Astrocyte (in vitro differentiated cells and primary cell): ENCODE results near the gene CASP2. TPM values are rescaled to one million over a fixed set of nuclear protein-coding genes. Genes with fewer than 3 reads are reported as not detected.

Source experiments
- DNase-seq: peaks from one replicate; pipeline ENCODE4 v3.0.0-alpha.2; 2010; ENCODE audit warnings: low read depth
- FAIRE-seq: peaks from 2 replicates; lab custom pipeline; 2011; peaks lifted over from hg19 to GRCh38; lab: Jason Lieb, UNC
- H2AFZ ChIP-seq: 2 replicates; pipeline ENCODE4 v1.6.0; 2012; ENCODE audit warnings: low read depth, low read length, inconsistent platforms
- H3K27ac ChIP-seq: 2 replicates; pipeline ENCODE4 v1.5.1; 2011; ENCODE audit warnings: low read depth, low read length, inconsistent platforms
- H3K27me3 ChIP-seq: 2 replicates; pipeline ENCODE4 v1.6.0; 2011; ENCODE audit warnings: low read length, inconsistent platforms; ENCODE audit not compliant: insufficient read depth
- H3K36me3 ChIP-seq: 2 replicates; pipeline ENCODE4 v1.5.1; 2011; ENCODE audit warnings: low read length, inconsistent platforms; ENCODE audit not compliant: insufficient read depth
- H3K4me1 ChIP-seq: 2 replicates; pipeline ENCODE4 v1.5.1; 2011; ENCODE audit warnings: low read length, inconsistent platforms; ENCODE audit not compliant: insufficient read depth
- H3K4me2 ChIP-seq: 2 replicates; pipeline ENCODE4 v1.6.0; 2012; ENCODE audit warnings: low read length, inconsistent platforms
- H3K4me3 ChIP-seq: 2 replicates; pipeline ENCODE4 v1.5.1; 2011; ENCODE audit warnings: low read depth, mild to moderate bottlenecking, low read length, inconsistent platforms; ENCODE audit not compliant: insufficient read depth
- H3K79me2 ChIP-seq: 2 replicates; pipeline ENCODE4 v1.6.0; 2012; ENCODE audit warnings: mild to moderate bottlenecking, low read length, inconsistent platforms; ENCODE audit not compliant: insufficient read depth
- H3K9ac ChIP-seq: 2 replicates; pipeline ENCODE4 v1.6.0; 2012; ENCODE audit warnings: mild to moderate bottlenecking, low read length, inconsistent platforms
- H3K9me3 ChIP-seq: 2 replicates; pipeline ENCODE4 v1.5.1; 2012; ENCODE audit warnings: low read depth, mild to moderate bottlenecking, low read length, inconsistent platforms; ENCODE audit not compliant: insufficient read depth
- H4K20me1 ChIP-seq: 2 replicates; pipeline ENCODE4 v1.6.0; 2012; ENCODE audit warnings: low read length, inconsistent platforms; ENCODE audit not compliant: insufficient read depth
- H3K27ac Mint-ChIP-seq: one replicate; pipeline ENCODE4 v1.8.0; 2021; ENCODE audit warnings: mild to moderate bottlenecking, mixed read lengths; ENCODE audit not compliant: unreplicated experiment
- H3K27me3 Mint-ChIP-seq: one replicate; pipeline ENCODE4 v1.8.0; 2021; ENCODE audit warnings: low read depth, mixed read lengths; ENCODE audit not compliant: unreplicated experiment
- H3K36me3 Mint-ChIP-seq: one replicate; pipeline ENCODE4 v1.8.0; 2021; ENCODE audit warnings: low read depth, mixed read lengths; ENCODE audit not compliant: unreplicated experiment
- H3K4me1 Mint-ChIP-seq: one replicate; pipeline ENCODE4 v1.8.0; 2021; ENCODE audit warnings: low read depth, mixed read lengths; ENCODE audit not compliant: unreplicated experiment
- H3K4me3 Mint-ChIP-seq: one replicate; pipeline ENCODE4 v1.8.0; 2021; ENCODE audit warnings: mild to moderate bottlenecking, moderate library complexity, mixed read lengths; ENCODE audit not compliant: unreplicated experiment
- H3K9me3 Mint-ChIP-seq: one replicate; pipeline ENCODE4 v1.8.0; 2021; ENCODE audit warnings: mild to moderate bottlenecking, mixed read lengths; ENCODE audit not compliant: unreplicated experiment
- CTCF ChIP-seq: IDR thresholded peaks from 2 replicates; pipeline ENCODE4 v1.5.1; 2011; ENCODE audit warnings: low read depth, mild to moderate bottlenecking, inconsistent platforms, low read length, moderate library complexity; ENCODE audit not compliant: insufficient read depth
- EZH2 ChIP-seq: IDR thresholded peaks from 2 replicates; pipeline ENCODE4 v1.6.1; 2012; ENCODE audit warnings: mild to moderate bottlenecking, low read length, inconsistent platforms; ENCODE audit not compliant: insufficient read depth
- total RNA-seq: library from RNA; stranded (reverse); gene quantifications from 2 replicates; pipeline ENCODE4 v1.2.1, GENCODE V29; 2021

Gene CASP2
- total RNA-seq, 1 donor from 2014 or later, result 38.0 TPM

GRCh38 chr7:143355450-143356385 is 67.6 kb downstream of the CASP2 start:
- Histone ChIP-seq H3K9ac (no peak overlapping the region), H3K4me3 (no peak overlapping the region), H3K27me3 (peaks cover 2% of the 10 kb centered on the region), H2AFZ (no peak overlapping the region), H4K20me1 (no peaks in the 10 kb centered on the region), H3K36me3 (no peaks in the 10 kb centered on the region), H3K4me1 (no peaks in the 10 kb centered on the region), H3K27ac (no peak overlapping the region), H3K4me2 (no peak overlapping the region), H3K9me3 (no peaks in the 10 kb centered on the region), H3K79me2 (no peaks in the 10 kb centered on the region)
- peaks cover 2% of the 10 kb centered on the region for H3K9me3 Mint-ChIP-seq
- FAIRE-seq (no peak), DNase-seq (no peak)
- TF ChIP-seq CTCF, result no peak
- no peak overlapping the region for H3K27ac Mint-ChIP-seq
- peaks cover 9% of the 10 kb centered on the region for H3K4me1 Mint-ChIP-seq
- peaks cover 24% of the 10 kb centered on the region for H3K36me3 Mint-ChIP-seq
- H3K27me3 Mint-ChIP-seq, result peaks cover 27% of the 10 kb centered on the region
- no peak overlapping the region for H3K4me3 Mint-ChIP-seq

- H3K9ac ChIP-seq, result no peak overlapping the region
- Mint-ChIP-seq H3K9me3 (peaks cover 2% of the 10 kb centered on the region), H3K27me3 (peaks cover 28% of the 10 kb centered on the region), H3K36me3 (peaks cover 24% of the 10 kb centered on the region), H3K4me1 (peaks cover 2% of the 10 kb centered on the region), H3K4me3 (no peak overlapping the region), H3K27ac (no peak overlapping the region)
- no peaks in the 10 kb centered on the region for H3K36me3 ChIP-seq
- FAIRE-seq, result no peak
- H2AFZ ChIP-seq, result no peak overlapping the region
- H3K27ac ChIP-seq, result no peak overlapping the region
- TF ChIP-seq CTCF (no peak), EZH2 (no peak)
- no peaks in the 10 kb centered on the region for H4K20me1 ChIP-seq
- no peaks in the 10 kb centered on the region for H3K27me3 ChIP-seq
- H3K79me2 ChIP-seq, result no peaks in the 10 kb centered on the region
- H3K9me3 ChIP-seq, result no peaks in the 10 kb centered on the region
- no peak overlapping the region for H3K4me2 ChIP-seq
- H3K4me1 ChIP-seq, result no peaks in the 10 kb centered on the region
- no peak for DNase-seq
- H3K4me3 ChIP-seq, result no peak overlapping the region
These were observed 68.4 kb downstream of the CASP2 start for GRCh38 chr7:143356414-143357050.

Other genes with a start within 250 kb of the CASP2 start
- not detected in 2 replicates for gene OR6V1, start 236.0 kb upstream of the CASP2 start, total RNA-seq
- not detected in 2 replicates for gene PIP, start 156.3 kb upstream of the CASP2 start, total RNA-seq
- not detected in 2 replicates for gene TAS2R39, start 104.9 kb upstream of the CASP2 start, total RNA-seq
- not detected in 2 replicates for gene TAS2R40, start 66.3 kb upstream of the CASP2 start, total RNA-seq
- 97.5 and 102 TPM in 2 replicates for gene GSTK1, start 24.9 kb upstream of the CASP2 start, total RNA-seq
- gene TMEM139, start 3.4 kb upstream of the CASP2 start, total RNA-seq, result 0.20 TPM in 1 of 2 replicates, not detected in the other
- gene CLCN1, start 27.8 kb downstream of the CASP2 start, total RNA-seq, result not detected in 2 replicates
- 7.6 and 8.0 TPM in 2 replicates for gene FAM131B, start 74.4 kb downstream of the CASP2 start, total RNA-seq
- gene ZYX, start 93.0 kb downstream of the CASP2 start, total RNA-seq, result 477 and 523 TPM in 2 replicates
- 0.96 and 2.6 TPM in 2 replicates for gene EPHA1, start 120.5 kb downstream of the CASP2 start, total RNA-seq
- not detected in 2 replicates for gene TAS2R60, start 155.1 kb downstream of the CASP2 start, total RNA-seq
- not detected in 2 replicates for gene TAS2R41, start 189.5 kb downstream of the CASP2 start, total RNA-seq